ENCODE measurements around the gene ABO.

- TF ChIP-seq CTCF (IDR thresholded peaks at IDR 0.05) (no peak), NFYB (CRISPR knock-in tag; conservative IDR thresholded peaks at IDR 0.05; ENCODE audit: low read depth) (no peak), FOXP1 (CRISPR knock-in tag; IDR thresholded peaks at IDR 0.05; ENCODE audit: borderline replicate concordance) (no peak), SOX15 (CRISPR knock-in tag; IDR thresholded peaks at IDR 0.05) (no peak), ZNF219 (CRISPR knock-in tag; IDR thresholded peaks at IDR 0.05; ENCODE audit: borderline replicate concordance) (no peak), GTF2I (CRISPR knock-in tag; conservative IDR thresholded peaks at IDR 0.05) (no peak), HMGA2 (CRISPR knock-in tag; IDR thresholded peaks at IDR 0.05) (no peak), ATF3 (CRISPR knock-in tag; conservative IDR thresholded peaks at IDR 0.05) (no peak), MAX (CRISPR knock-in tag; IDR thresholded peaks at IDR 0.05) (no peak)
- TF ChIP-seq, protein P1, sequence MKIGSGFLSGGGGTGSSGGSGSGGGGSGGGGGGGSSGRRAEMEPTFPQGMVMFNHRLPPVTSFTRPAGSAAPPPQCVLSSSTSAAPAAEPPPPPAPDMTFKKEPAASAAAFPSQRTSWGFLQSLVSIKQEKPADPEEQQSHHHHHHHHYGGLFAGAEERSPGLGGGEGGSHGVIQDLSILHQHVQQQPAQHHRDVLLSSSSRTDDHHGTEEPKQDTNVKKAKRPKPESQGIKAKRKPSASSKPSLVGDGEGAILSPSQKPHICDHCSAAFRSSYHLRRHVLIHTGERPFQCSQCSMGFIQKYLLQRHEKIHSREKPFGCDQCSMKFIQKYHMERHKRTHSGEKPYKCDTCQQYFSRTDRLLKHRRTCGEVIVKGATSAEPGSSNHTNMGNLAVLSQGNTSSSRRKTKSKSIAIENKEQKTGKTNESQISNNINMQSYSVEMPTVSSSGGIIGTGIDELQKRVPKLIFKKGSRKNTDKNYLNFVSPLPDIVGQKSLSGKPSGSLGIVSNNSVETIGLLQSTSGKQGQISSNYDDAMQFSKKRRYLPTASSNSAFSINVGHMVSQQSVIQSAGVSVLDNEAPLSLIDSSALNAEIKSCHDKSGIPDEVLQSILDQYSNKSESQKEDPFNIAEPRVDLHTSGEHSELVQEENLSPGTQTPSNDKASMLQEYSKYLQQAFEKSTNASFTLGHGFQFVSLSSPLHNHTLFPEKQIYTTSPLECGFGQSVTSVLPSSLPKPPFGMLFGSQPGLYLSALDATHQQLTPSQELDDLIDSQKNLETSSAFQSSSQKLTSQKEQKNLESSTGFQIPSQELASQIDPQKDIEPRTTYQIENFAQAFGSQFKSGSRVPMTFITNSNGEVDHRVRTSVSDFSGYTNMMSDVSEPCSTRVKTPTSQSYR (CRISPR knock-in tag; IDR thresholded peaks at IDR 0.05) = no peak
- TF ChIP-seq, protein P2, sequence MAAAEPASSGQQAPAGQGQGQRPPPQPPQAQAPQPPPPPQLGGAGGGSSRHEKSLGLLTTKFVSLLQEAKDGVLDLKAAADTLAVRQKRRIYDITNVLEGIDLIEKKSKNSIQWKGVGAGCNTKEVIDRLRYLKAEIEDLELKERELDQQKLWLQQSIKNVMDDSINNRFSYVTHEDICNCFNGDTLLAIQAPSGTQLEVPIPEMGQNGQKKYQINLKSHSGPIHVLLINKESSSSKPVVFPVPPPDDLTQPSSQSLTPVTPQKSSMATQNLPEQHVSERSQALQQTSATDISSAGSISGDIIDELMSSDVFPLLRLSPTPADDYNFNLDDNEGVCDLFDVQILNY (CRISPR knock-in tag; IDR thresholded peaks at IDR 0.05) = no peak
Measured at GRCh38 chr9:133233681-133234432, 41.1 kb downstream of the ABO start.

Data from WTC11 (cell line).